HG02763 (cell line): ENCODE data around the gene PANK1.

Experiments used
- ATAC-seq: cut with Tn5 transposase; IDR thresholded peaks from one replicate; pipeline ENCODE4 v1.9.1; 2021; ENCODE audit warnings: mild to moderate bottlenecking, moderate library complexity; ENCODE audit not compliant: unreplicated experiment

The PANK1 gene

DNA sequence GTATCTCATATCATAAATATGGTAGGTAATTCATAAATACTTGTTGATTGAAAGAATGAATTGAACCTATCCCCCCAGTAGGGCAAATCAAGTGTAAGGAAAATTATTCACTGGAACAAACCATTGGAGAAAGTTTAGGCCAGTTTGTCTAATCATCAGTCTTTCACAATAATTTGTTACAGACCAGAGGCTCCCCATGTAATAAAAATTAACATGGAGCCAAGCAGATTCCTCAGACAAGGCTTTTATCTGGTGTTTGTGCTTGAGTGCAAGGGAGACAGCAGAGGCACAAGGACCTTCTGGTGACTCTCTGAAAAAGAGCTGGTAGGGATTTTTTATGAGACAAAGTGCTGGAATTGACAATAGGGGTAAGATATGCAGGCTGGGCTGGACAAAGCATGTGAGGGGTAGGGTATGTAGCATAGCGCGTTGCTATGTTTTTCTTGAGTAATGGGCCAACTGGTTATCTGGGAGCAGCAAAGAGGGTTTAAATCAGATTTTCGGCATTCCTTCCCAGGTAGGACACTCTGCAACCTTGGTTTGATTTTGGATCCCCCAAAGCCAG lies 7.8 kb upstream of the PANK1 start:
- no peak for ATAC-seq

DNA sequence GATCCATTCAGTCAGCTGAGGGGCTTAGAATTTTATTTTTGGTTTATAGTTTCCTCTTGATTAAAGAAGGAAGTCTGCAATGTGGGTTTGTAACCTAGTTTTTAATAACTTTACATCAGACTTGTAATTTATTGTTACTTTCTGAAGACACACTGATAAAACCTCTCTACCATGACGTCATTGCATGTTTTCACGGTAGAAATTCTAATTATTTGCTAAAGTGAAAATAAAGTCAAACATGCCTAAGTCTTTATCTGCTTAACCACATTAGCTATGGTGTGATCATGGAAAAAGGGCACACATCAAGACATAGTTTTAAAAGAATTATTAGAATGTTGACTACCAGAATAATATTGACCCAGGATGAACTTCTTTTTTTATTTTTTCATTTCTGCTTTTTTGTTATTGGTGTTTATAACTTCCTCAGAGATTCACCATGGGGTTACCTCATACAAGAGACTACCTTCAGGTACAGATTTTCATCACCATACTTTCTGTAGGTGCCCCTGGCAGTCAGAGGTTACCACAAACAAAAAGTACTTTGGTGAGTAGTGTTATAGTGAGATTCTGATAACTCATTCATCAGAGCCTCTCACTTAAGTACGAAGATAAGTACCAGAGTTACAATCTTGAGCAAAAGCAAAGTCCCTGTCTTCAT lies 7.0 kb upstream of the PANK1 start:
- no peak for ATAC-seq

DNA sequence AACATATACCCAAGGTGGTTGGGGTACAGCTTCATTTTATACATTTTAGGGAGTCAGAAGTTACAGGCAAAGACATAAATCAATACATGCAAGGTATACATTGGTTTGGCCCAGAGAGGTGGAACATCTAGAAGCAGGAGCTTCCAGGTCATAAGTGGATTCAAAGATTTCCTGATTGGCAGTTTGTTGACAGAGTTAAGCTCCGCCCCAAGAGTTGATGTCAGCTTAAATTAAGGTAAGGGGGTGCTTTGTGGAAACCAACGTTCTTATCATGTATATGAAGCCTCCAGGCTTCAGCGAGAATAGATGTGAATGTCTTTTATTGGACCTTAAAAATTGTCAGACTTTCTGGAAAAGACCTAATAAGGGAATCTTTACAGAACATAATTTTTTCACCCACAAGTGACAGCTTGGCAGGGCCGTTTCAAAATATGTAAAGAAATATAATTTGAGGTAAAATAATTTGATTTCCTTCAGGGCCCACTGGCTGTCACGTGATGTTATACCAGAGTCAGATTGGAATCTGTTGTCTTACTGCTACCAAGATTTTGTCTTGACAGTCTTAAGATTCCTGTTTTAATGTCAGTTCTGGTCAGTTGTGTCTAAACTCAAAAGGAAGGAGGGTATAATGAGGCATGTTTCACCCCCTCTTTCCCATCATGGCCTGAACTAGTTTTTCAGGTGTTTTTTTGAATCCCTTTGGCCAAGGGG lies 6.3 kb upstream of the PANK1 start:
- no peak for ATAC-seq

DNA sequence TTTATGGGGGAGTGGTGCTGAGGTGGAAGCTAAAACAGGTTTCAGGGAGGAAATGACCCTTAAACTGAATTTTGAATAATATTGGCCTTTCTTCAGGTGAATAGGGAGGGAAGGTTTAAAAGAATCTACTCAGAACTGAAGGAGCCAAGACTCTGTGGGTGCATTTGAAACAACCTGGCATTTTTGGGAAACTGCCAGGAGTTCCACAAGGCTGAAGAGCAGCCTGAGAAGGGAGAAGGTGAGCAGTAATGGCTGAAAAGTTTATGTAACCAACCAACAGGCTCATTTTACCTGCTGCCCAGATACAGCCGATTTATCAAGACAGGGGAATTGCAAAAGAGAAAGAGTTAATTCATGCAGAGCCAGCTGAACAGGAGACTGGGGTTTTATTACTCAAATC lies 4.0 kb upstream of the PANK1 start:
- no peak for ATAC-seq

DNA sequence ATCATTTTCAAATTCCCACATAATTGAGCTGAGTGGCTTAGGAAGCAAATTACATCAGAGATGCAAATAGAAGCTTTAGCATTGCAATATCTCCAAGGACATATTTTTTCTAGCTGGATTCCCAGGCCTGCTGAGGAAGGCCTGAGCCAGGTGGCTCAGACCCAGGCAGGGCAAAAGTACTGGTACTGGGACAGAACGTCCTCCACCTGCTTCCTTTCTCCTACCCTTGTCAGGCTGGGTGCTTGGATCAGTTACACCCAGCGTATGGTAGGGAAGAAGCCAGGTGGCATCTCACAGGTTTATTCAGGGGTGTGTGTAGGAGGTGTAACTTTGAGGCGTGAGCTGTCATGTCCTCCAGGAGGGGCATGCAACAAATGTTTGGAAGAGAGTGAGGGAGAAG lies 3.0 kb upstream of the PANK1 start:
- ATAC-seq: no peak

DNA sequence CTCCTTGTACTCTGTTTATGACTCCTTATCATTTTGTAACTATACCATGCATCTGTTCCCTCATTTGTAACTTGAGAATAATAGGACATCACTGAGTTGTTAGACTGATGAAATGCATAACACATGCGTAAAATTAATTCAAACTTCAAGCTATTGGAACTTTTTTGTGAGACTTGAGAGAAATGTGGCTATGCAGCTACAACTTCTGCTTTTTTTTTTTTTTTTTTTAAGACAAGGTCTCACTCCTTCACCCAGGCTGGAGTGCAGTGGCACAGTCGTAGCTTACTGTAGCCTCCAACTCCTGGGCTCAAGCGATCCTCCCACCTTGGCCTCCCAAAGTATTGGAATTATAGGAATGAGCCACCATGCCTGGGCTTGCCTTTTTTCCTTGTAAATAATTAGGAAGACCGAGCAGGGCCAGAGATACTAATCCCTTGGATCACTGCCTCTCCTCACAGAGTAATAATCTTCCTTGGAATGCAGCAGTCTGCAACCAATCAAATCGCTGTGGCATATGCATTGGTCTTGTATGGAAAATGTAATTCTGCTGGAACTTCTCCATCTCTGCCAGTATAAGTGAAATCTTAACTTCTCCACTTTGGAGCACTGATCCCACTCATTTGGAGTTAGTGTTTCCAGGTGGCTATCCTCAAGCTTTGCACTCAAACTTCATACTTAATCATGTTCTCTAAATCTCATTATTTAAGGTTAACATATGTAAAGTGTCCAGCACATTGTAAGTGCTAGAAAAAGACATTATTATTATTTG lies 2.0 kb upstream of the PANK1 start:
- ATAC-seq: no peak

DNA sequence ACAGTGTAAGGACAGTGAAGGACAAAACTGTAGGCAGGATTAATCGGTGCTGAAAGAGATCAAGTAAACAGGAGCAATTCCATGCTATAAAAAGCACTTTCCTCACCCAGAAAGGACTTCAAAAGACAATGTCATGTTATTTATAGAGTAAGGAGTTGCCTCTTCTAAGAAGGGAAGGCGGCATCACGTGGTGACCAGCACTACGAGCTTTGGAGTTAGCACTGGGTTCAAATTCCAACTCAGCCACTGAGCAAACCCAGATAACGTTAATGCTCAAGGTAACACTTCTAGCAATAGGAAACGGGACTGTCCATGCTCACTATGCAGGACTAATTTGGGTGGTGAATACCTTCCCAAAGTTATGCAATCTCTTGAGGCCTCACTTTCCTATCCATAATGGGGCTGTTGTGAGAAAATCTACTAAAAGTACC lies 715 bp upstream of the PANK1 start:
- no peak for ATAC-seq

DNA sequence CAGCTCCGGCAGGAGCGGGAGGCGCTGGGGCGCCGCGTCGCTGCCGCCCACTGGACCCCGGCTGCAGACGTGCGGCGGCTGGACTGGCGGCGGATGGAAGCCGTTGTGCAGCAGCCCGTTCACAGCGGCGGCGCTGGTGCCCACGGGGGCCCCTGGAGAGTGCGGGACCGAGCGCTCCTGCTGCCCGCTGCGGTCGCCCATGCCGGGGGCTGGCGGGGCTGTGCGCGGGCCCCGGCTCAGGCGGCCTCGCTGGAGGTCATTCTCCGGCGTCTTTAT lies 413 bp downstream of the PANK1 start:
- peak; percentile 34 for ATAC-seq

DNA sequence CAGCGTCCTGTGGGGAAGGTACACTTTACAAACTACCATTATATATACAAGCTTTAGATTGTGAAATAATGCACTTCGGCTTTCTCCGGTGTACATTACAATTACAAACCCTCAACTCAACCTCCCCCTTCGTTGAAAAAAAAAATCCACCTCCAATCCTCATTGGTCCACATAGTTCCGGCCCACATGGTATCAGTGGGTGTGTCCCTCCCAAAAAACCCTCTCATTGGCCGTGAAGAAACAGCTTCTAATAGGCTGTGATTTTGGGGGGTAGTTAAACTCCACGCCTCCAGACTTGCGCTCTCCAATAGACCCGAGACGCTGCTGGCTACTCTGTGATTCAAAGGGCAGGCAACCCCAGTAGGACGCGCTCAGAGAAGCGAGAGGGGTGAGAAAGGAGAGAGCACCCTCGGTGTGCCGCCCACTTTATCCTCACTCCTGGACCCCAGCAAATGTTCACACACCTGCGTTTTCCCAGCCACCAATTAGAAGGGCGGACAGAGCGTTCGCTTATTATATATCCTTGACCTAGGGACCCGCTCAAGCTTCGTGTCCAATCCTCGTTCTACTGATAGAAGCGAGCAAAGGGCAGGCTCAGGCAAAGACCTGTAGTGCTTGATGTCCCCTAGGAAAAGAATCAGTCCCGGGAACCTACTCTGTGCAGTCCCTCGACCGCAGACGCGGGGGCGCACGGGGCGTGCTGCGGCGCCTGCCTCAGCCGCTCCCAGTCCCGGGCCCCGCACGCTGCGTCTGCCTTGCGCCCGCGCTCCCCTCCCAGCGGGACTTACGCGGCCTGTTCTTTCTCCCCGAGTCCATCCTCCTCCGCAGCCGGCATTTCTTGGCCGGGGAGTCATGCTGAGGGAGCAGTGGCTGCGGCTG lies 991 bp downstream of the PANK1 start:
- ATAC-seq: peak; percentile 89

DNA sequence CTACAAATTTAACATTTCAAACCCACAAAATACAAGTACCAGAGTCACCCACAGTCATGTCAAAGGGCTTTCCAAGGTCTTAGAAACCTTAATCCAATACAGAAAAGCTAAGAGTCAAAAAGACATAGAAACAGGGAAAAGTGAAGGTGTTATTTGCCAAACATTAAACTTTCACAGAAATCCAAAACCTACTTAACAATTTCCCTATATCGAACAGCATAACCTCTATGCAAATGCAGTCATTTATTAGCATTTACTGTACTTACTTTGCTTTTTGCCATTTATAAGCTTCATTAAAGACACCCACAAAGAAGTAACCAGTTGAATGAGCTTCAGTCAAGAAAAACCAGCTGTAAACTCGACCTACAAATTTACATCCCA lies 1.6 kb downstream of the PANK1 start:
- no peak for ATAC-seq

DNA sequence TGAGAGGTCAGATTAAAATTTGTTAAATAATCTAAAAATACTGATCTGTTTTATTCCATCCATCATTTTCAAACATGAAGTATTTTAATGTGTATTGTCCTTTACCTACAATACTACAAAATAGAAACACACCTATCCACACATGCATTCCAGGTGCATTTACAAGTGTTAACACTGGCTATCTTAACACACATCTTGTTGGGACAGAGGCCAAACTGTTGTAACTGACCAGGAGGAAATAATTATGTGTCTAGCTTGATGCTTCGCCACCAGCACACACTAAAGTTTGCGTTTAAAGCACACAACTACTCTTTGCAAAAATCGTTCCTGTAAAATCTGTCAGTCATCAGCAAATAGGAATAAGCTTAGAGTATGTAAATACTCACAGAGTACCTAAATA lies 2.8 kb downstream of the PANK1 start:
- no peak for ATAC-seq

DNA sequence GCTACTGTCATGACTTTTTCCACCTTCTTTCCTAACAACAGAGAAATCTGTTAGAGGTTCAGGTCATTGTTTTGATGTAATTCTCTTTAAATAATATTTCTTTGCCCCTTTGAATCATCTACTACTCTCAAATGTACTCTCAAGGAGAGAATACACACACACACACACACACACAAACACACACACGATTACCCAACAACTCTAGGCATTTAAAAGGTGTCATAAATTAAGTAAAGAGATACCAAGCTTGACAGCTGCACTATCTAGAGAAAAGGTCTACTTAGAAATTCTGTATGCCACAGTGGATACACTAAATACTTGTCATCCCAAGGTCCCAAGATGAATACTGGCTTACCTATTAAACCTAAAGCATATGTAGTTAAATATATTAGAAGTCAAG lies 4.8 kb downstream of the PANK1 start:
- ATAC-seq: no peak

DNA sequence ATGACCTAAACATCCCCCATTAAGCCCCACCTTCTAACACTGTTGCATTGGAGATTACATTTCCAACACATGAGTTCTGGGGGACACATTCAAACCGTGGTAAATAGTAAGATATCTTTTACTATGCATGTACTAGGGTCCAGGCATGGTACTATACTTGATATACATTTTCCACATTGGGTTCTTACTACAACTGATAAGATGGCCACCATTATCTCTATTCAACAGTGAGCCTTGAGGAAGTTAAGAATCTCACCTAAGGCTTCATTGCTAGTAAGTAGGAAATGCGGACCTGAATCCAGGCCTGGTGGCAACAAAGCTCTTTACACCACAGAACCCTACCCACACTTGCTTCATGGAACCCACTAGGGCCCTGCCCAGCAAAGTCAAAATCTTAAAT lies 5.7 kb downstream of the PANK1 start:
- no peak for ATAC-seq

DNA sequence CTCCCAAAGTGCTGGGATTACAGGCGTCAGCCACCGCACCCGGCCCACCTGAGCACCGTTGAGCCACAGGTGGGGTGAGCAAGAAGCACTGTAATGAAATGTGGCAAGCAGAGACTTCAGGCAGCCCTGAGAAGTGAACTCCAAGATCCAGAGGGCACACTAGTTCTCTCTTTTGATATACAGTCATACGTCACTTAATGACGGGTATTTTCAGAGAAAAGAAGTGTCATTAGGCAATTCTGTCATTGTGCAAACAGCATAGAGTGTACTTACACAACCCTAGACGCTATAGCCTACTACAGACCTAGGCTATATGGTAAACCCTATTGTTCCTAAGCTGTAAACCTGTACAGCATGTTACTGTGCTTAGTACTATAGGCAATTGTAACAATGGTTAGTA lies 7.9 kb downstream of the PANK1 start:
- no peak for ATAC-seq

DNA sequence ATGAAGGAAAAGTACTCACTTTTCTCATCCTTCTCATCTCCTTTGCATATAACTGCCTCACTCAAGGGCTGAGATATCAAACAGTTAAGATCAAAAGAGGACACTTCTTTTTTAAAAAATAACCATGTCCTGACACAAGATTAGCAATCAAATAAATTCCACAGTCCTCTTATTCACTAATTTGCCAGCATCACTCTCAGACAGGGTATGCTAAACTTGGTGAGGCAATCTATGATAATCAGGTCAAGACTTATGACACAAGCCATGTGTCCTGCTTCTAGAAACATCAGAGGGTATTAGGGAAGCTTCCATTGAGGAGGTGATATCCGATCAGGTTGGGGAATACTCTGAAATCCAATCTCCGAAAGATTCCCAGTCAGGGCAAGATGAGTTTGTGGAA lies 10.4 kb downstream of the PANK1 start:
- ATAC-seq: no peak

DNA sequence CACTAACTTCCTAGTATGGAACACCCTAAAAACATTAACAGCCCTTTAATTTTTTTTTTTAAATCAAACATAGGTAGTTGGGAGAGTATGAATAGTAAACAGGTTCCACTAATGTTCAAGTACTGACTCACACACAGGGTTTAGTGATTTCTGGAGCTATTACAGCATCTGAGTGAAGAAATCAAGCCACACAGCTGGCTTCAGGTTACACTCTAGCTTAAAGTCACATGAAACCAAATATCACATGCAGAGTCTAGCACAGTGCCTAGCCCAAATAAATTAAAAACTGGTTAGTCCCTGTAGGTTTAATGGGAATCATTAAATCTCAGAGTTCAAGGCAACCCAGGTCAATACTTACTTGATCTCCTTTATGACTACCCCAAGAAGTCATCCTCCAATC lies 11.6 kb downstream of the PANK1 start:
- ATAC-seq: no peak

DNA sequence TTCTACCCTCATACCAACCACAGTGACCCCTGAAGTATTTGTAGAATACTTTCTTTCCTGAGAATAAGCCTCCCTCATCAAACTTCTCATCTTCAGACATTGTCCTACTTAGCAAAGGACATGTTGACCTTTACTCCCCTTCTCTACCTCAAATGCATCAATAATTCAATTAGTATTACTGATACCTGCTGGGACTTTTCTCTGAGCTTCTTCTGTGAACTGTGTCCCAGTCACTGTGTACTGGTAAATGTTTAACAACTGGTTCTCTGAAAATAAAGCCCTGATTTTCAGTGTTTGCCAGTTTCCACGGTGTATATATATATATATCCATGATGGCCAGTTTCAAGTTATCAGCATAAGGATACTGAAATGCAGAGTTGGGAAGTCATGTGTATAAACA lies 12.2 kb downstream of the PANK1 start:
- no peak for ATAC-seq

DNA sequence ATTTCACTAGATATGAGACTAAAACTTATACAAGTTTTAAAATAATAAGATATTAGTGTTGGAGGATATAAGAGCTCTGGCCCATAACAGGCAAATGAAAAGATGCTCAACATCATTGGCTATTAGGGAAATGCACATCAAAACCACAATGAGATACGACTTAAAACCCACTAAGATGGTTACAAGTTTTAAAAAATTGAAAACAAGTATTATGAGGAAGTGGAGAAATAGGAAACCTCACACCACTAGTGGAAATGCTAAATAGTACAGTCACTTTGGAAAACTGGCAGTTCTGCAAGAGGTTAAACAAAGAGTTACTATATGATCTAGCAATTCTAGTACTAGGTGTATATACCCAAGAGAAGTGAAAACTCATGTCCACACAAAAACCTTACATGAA lies 17.2 kb downstream of the PANK1 start:
- no peak for ATAC-seq

DNA sequence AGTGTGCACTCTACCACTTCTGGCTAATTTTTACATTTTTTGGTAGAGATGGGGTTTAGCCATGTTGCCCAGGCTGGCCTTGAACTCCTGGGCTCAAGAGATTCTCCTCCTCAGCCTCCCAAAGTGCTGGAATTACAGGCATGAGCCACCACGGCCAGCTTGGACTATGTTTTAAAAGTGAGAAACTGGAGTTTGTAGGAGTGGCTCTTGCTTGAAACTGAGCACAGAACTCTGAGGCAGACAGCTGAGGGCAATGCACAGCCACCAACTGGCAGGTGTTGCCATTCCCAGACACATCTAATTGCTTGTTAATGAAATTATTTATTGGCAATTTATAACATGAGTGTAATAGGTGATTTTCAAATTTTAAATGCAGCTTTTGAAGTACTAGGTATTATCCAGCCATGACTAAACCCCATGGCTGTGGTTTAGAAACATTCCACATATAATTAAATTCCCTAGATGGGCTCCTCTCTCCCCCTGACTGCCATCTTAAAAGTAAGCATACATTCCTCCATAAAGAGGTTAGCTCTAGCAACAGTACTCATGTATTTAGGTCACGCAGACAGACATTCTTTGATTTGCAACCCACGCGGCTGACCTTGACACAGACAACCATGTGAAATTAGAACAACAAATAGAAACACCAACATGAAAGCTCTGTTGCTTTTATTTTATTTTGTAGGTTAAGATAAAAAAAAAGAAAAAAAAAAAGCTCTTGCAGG lies 19.8 kb downstream of the PANK1 start:
- ATAC-seq: no peak

DNA sequence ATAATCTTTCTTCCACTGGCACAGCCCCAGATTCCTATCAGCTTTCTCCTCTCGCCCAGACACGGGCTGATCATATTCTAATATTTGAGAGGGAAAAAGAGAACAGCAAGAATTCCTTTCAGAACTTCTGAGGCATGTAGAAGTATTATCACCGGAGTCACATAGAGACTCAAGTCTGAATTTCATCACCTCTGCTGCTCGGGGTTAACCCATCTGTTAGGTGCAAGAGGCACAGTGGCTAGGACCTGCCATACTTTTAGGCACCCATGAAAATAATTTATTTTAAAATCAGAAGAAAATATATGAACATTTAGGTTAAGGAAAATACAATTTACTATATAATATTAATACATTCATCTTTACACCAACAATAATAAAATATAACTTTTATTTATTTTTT lies 21.0 kb downstream of the PANK1 start:
- no peak for ATAC-seq
